CD14-positive monocyte (primary cell): ENCODE results near the gene PFKP. TPM values are rescaled to one million over a fixed set of nuclear protein-coding genes. Genes with fewer than 3 reads are reported as not detected.

ENCODE experiments used
- DNase-seq, 3 donors: peaks; one replicate each; pipeline ENCODE4 v3.0.0-alpha.2; 2011 to 2022
- H2AFZ ChIP-seq: 2 replicates; pipeline ENCODE4 v1.6.0; 2012; ENCODE audit warnings: mild to moderate bottlenecking, low read depth, low read length, inconsistent platforms; ENCODE audit not compliant: insufficient read depth, poor library complexity, severe bottlenecking
- H3K27ac ChIP-seq, 2 donors: 1 replicate in 1 of 2; 2 replicates in 1 of 2; pipeline ENCODE4 v1.5.1; 2012 to 2013; ENCODE audit warnings: low read length in 2 of 2, control low read depth in 1 of 2, inconsistent platforms in 1 of 2, low read depth in 1 of 2, mild to moderate bottlenecking in 1 of 2
- H3K27me3 ChIP-seq, 2 donors: one replicate each; pipeline versions ENCODE4 v1.6.0 to v1.6.1; 2011 to 2013; ENCODE audit warnings: low read length in 2 of 2; ENCODE audit not compliant: control insufficient read depth in 2 of 2, insufficient read depth in 2 of 2
- H3K36me3 ChIP-seq, 2 donors: replicated peaks in 1 of 2; 1 replicate in 1 of 2; 2 replicates in 1 of 2; pipeline versions ENCODE4 v1.5.1 to v1.6.1; 2012 to 2013; ENCODE audit warnings: low read length in 2 of 2, control low read depth in 1 of 2, inconsistent platforms in 1 of 2, mild to moderate bottlenecking in 1 of 2; ENCODE audit not compliant: insufficient read depth in 2 of 2, control insufficient read depth in 1 of 2
- H3K4me1 ChIP-seq, 2 donors: 1 replicate in 1 of 2; 2 replicates in 1 of 2; pipeline versions ENCODE4 v1.5.1 to v1.6.1; 2012 to 2013; ENCODE audit warnings: low read length in 2 of 2, control low read depth in 1 of 2, inconsistent platforms in 1 of 2, mild to moderate bottlenecking in 1 of 2, moderate library complexity in 1 of 2; ENCODE audit not compliant: insufficient read depth in 2 of 2, control insufficient read depth in 1 of 2
- H3K4me2 ChIP-seq: replicated peaks from 2 replicates; pipeline ENCODE3; 2012; ENCODE audit warnings: low read length, moderate library complexity, mild to moderate bottlenecking; ENCODE audit not compliant: poor library complexity, severe bottlenecking; ENCODE audit errors: extremely low read depth
- H3K4me3 ChIP-seq, 3 experiments: fragments of 200-600 bp in 1 of 3; sonication (generic) in 1 of 3; replicated peaks in 1 of 3; 1 replicate in 2 of 3; 2 replicates in 1 of 3; pipeline ENCODE4 v1.5.1; 2011 to 2013; ENCODE audit warnings: low read length in 3 of 3, mild to moderate bottlenecking in 3 of 3, control low read depth in 2 of 3, low read depth in 2 of 3, inconsistent platforms in 1 of 3, moderate library complexity in 1 of 3
- H3K79me2 ChIP-seq: 2 replicates; pipeline ENCODE4 v1.6.0; 2012; ENCODE audit warnings: mild to moderate bottlenecking, control low read depth, inconsistent platforms, low read length, moderate library complexity; ENCODE audit not compliant: insufficient read depth
- H3K9ac ChIP-seq: 2 replicates; pipeline ENCODE4 v1.6.0; 2017; ENCODE audit warnings: low read length, mild to moderate bottlenecking; ENCODE audit not compliant: insufficient read depth, poor library complexity, severe bottlenecking
- H3K9me3 ChIP-seq, 2 donors: replicated peaks in 1 of 2; 1 replicate in 1 of 2; 2 replicates in 1 of 2; pipeline versions ENCODE4 v1.5.1 to v1.6.1; 2012 to 2013; ENCODE audit warnings: low read length in 2 of 2, control low read depth in 1 of 2; ENCODE audit not compliant: control insufficient read depth in 1 of 2, insufficient read depth in 1 of 2
- H4K20me1 ChIP-seq: 2 replicates; pipeline ENCODE4 v1.6.0; 2012; ENCODE audit warnings: mild to moderate bottlenecking, low read length, control low read depth, moderate library complexity; ENCODE audit not compliant: insufficient read depth
- H3K27ac Mint-ChIP-seq, 7 donors: one replicate each; pipeline ENCODE4 v1.8.0; 2020; ENCODE audit warnings: mild to moderate bottlenecking in 7 of 7, mixed read lengths in 7 of 7, moderate library complexity in 6 of 7, inconsistent platforms in 2 of 7
- H3K27me3 Mint-ChIP-seq, 3 donors: one replicate each; pipeline ENCODE4 v1.8.0; 2021 to 2022; ENCODE audit warnings: low read depth in 3 of 3, mild to moderate bottlenecking in 3 of 3, mixed read lengths in 3 of 3, moderate library complexity in 3 of 3, inconsistent platforms in 1 of 3
- H3K36me3 Mint-ChIP-seq, 2 donors: one replicate each; pipeline ENCODE4 v1.8.0; 2020; ENCODE audit warnings: mixed read lengths in 2 of 2, inconsistent platforms in 1 of 2, mild to moderate bottlenecking in 1 of 2
- H3K4me1 Mint-ChIP-seq: one replicate; pipeline ENCODE4 v1.8.0; 2020; ENCODE audit warnings: mild to moderate bottlenecking, mixed read lengths
- H3K4me3 Mint-ChIP-seq, 2 donors: one replicate each; pipeline ENCODE4 v1.8.0; 2020; ENCODE audit warnings: mild to moderate bottlenecking in 2 of 2, mixed read lengths in 2 of 2, moderate library complexity in 1 of 2
- H3K9me3 Mint-ChIP-seq, 7 donors: one replicate each; pipeline ENCODE4 v1.8.0; 2020 to 2022; ENCODE audit warnings: mixed read lengths in 7 of 7, mild to moderate bottlenecking in 6 of 7, moderate library complexity in 6 of 7, inconsistent platforms in 2 of 7
- WGBS: methylation state at CpG from one replicate; pipeline ENCODE4 v1.1.5; 2013; ENCODE audit warnings: missing lambda C conversion rate; ENCODE audit not compliant: insufficient coverage; 5-methylcytosine and 5-hydroxymethylcytosine counted together
- intact Hi-C, 2 donors: fragments of 100-400 bp; cut with micrococcal nuclease; formaldehyde crosslinking; loops; one replicate each; pipeline versions ENCODE4 v1.15.0 to v1.15.1; 2023
- polyA plus RNA-seq, 3 donors: library from polyadenylated mRNA; depleted of rRNA in 1 of 3; unstranded in 2 of 3; stranded (reverse) in 1 of 3; fragments of 300-500 nt in 2 of 3; fragments of >200 nt in 1 of 3; fragmentation: Illumina TruSeq in 2 of 3; gene quantifications; 1 replicate in 2 of 3; 2 replicates in 1 of 3; pipeline ENCODE4 v1.2.3, GENCODE V29; 2012 to 2021
- TF ChIP-seq, protein P1 (sequence below): fragments of 200-600 bp; IDR thresholded peaks from one replicate; pipeline ENCODE4 v1.8.0; 2022; ENCODE audit warnings: antibody characterized with exemption, mild to moderate bottlenecking

PFKP gene
- polyA plus RNA-seq, 3 donors = 6.5 to 14.2 (median 8.1) TPM

DNA sequence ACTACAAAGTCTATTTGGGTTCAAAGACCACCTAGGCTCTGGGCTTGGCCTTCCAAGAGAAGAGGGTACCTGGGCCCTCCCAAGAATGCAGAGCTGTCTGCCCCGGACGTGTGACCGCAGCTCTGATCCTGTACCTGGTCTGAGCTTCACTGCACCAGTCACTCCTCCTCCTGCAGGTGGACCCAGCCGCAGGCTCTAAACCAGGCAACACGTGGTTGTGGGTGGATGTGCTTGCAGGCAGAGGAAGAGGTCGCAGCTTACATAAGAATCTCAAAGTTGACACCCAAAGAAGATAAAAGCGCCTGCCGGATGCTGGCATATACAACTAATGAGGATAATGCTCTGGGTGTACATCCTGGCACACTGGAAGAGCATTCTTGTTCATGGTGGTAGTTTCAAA, 9.4 kb upstream of the PFKP start:
- Mint-ChIP-seq H3K36me3 (no peaks in the 10 kb centered on the region), H3K27me3 (peaks cover 6 to 17% (median 13%) of the 10 kb centered on the region in 3 donors), H3K4me1 (no peaks in the 10 kb centered on the region), H3K4me3 (no peak overlapping the region), H3K9me3 (peaks cover 0 to 2% (median 0%) of the 10 kb centered on the region in 7 donors), H3K27ac (no peak overlapping the region)
- Histone ChIP-seq H2AFZ (no peak overlapping the region), H3K36me3 (no peaks in the 10 kb centered on the region), H3K4me2 (no peak overlapping the region), H3K4me1 (no peaks in the 10 kb centered on the region), H3K9ac (no peak overlapping the region), H4K20me1 (no peaks in the 10 kb centered on the region), H3K27me3 (peaks cover 0 to 22% of the 10 kb centered on the region in 2 donors), H3K27ac (no peak overlapping the region), H3K79me2 (no peaks in the 10 kb centered on the region), H3K4me3 (no peak overlapping the region), H3K9me3 (no peaks in the 10 kb centered on the region)
- DNase-seq = no peak
- intact Hi-C loops = no loop called here
- TF ChIP-seq, protein P1, sequence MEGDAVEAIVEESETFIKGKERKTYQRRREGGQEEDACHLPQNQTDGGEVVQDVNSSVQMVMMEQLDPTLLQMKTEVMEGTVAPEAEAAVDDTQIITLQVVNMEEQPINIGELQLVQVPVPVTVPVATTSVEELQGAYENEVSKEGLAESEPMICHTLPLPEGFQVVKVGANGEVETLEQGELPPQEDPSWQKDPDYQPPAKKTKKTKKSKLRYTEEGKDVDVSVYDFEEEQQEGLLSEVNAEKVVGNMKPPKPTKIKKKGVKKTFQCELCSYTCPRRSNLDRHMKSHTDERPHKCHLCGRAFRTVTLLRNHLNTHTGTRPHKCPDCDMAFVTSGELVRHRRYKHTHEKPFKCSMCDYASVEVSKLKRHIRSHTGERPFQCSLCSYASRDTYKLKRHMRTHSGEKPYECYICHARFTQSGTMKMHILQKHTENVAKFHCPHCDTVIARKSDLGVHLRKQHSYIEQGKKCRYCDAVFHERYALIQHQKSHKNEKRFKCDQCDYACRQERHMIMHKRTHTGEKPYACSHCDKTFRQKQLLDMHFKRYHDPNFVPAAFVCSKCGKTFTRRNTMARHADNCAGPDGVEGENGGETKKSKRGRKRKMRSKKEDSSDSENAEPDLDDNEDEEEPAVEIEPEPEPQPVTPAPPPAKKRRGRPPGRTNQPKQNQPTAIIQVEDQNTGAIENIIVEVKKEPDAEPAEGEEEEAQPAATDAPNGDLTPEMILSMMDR = no peak
- 78% methylated on average over 5 of the region's 8 CpGs for WGBS

DNA sequence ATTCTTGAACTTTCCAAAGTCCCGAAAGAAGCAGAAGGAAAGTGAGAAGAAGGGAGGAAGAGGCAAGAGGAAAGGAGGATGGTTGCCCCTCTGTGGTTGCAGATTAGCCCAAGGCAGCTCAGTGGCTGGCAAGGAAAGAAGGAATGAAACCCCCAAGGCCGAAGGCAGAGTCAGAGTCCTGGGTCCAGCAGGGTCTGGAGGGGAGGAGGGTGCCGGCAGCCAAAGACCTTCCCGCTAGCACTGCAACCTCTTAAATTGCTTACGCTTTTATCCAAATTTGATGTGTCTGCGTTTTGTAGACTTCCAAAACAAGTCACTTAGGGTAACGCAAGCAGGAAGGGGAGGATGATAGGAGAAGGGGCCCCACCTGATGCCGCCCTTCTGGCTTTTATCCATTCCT, 7.4 kb upstream of the PFKP start:
- Histone ChIP-seq H3K27ac (no peak overlapping the region), H2AFZ (no peak overlapping the region), H3K9ac (no peak overlapping the region), H3K4me3 (no peak overlapping the region), H3K4me1 (no peaks in the 10 kb centered on the region), H3K79me2 (no peaks in the 10 kb centered on the region), H3K36me3 (no peaks in the 10 kb centered on the region), H4K20me1 (no peaks in the 10 kb centered on the region), H3K4me2 (no peak overlapping the region), H3K9me3 (no peaks in the 10 kb centered on the region), H3K27me3 (peaks cover 0 to 23% of the 10 kb centered on the region in 2 donors)
- Mint-ChIP-seq H3K36me3 (no peaks in the 10 kb centered on the region), H3K4me1 (no peaks in the 10 kb centered on the region), H3K9me3 (no peaks in the 10 kb centered on the region), H3K4me3 (no peak overlapping the region), H3K27ac (peak overlapping the region in 1 of 7 donors; percentile 3), H3K27me3 (peaks cover 6 to 17% (median 15%) of the 10 kb centered on the region in 3 donors)
- 77% methylated on average over 5 of the region's 8 CpGs for WGBS
- DNase-seq = no peak
- intact Hi-C loops = no loop called here
- TF ChIP-seq, protein P1 = no peak
